ENCODE data around the gene TTC39B. TPM values are rescaled to one million over a fixed set of nuclear protein-coding genes. Genes with fewer than 3 reads are reported as not detected.

Gene TTC39B
- total and polyA plus RNA-seq, 2 experiments from 2014 or later = 1.3 to 4.1 TPM

- Histone ChIP-seq H3K4me3 (no peak overlapping the region), H3K27me3 (no peaks in the 10 kb centered on the region), H3K36me3 (no peaks in the 10 kb centered on the region), H3K9me3 (ENCODE audit: low read depth) (no peaks in the 10 kb centered on the region), H3K4me1 (ENCODE audit: low read depth) (no peaks in the 10 kb centered on the region), H3K27ac (no peak overlapping the region)
- peak in 1 of 2 donors; percentile 20 for DNase-seq (ENCODE audit: low read depth in 1 of 2, low spot score in 1 of 2)
- no peak for TF ChIP-seq CTCF (IDR thresholded peaks at IDR 0.05; ENCODE audit: low read depth, low read length)
Measured at GRCh38 chr9:15349892-15350761, 43.1 kb upstream of the TTC39B start.

- Histone ChIP-seq H3K4me1 (ENCODE audit: low read depth) (no peaks in the 10 kb centered on the region), H3K27ac (no peak overlapping the region), H3K9me3 (ENCODE audit: low read depth) (no peaks in the 10 kb centered on the region), H3K27me3 (no peaks in the 10 kb centered on the region), H3K36me3 (no peaks in the 10 kb centered on the region), H3K4me3 (no peak overlapping the region)
- no peak for TF ChIP-seq CTCF (IDR thresholded peaks at IDR 0.05; ENCODE audit: low read depth, low read length)
- DNase-seq (ENCODE audit: low read depth in 1 of 2, low spot score in 1 of 2) = no peak
Measured at GRCh38 chr9:15346837-15347236, 39.8 kb upstream of the TTC39B start.

GRCh38 chr9:15344191-15344590 is 37.2 kb upstream of the TTC39B start:
- TF ChIP-seq CTCF (IDR thresholded peaks at IDR 0.05; ENCODE audit: low read depth, low read length) = no peak
- Histone ChIP-seq H3K27ac (no peak overlapping the region), H3K4me3 (no peak overlapping the region), H3K9me3 (ENCODE audit: low read depth) (no peaks in the 10 kb centered on the region), H3K36me3 (no peaks in the 10 kb centered on the region), H3K4me1 (ENCODE audit: low read depth) (no peaks in the 10 kb centered on the region), H3K27me3 (no peaks in the 10 kb centered on the region)
- DNase-seq (ENCODE audit: low read depth in 1 of 2, low spot score in 1 of 2) = no peak

GRCh38 chr9:15333376-15333881 is 26.4 kb upstream of the TTC39B start:
- H3K9me3 ChIP-seq (ENCODE audit: low read depth) = no peaks in the 10 kb centered on the region
- no peak for TF ChIP-seq CTCF (IDR thresholded peaks at IDR 0.05; ENCODE audit: low read depth, low read length)
- H3K4me1 ChIP-seq (ENCODE audit: low read depth) = no peaks in the 10 kb centered on the region
- H3K27ac ChIP-seq = no peak overlapping the region
- no peak for DNase-seq (ENCODE audit: low read depth in 1 of 2, low spot score in 1 of 2)
- H3K27me3 ChIP-seq = no peaks in the 10 kb centered on the region
- H3K4me3 ChIP-seq = no peak overlapping the region
- no peaks in the 10 kb centered on the region for H3K36me3 ChIP-seq

GRCh38 chr9:15332939-15333338 is 25.9 kb upstream of the TTC39B start:
- Histone ChIP-seq H3K36me3 (no peaks in the 10 kb centered on the region), H3K27me3 (no peaks in the 10 kb centered on the region), H3K9me3 (ENCODE audit: low read depth) (no peaks in the 10 kb centered on the region), H3K4me3 (no peak overlapping the region), H3K27ac (no peak overlapping the region), H3K4me1 (ENCODE audit: low read depth) (no peaks in the 10 kb centered on the region)
- no peak for DNase-seq (ENCODE audit: low read depth in 1 of 2, low spot score in 1 of 2)
- TF ChIP-seq CTCF (IDR thresholded peaks at IDR 0.05; ENCODE audit: low read depth, low read length) = no peak
